SIG-M5 (cell line): Measurements from ENCODE around the gene RETREG2.

Experiments
- DNase-seq: peaks from one replicate; lab custom pipeline; 2025; lab: John Stamatoyannopoulos, UW

RETREG2 gene, protein sequence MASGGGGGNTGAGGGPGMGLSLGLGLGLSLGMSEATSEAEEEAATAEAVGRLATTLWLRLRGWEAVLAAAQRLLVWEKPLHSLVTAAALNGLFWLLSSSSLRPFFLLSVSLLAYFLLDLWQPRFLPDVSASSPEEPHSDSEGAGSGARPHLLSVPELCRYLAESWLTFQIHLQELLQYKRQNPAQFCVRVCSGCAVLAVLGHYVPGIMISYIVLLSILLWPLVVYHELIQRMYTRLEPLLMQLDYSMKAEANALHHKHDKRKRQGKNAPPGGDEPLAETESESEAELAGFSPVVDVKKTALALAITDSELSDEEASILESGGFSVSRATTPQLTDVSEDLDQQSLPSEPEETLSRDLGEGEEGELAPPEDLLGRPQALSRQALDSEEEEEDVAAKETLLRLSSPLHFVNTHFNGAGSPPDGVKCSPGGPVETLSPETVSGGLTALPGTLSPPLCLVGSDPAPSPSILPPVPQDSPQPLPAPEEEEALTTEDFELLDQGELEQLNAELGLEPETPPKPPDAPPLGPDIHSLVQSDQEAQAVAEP

DNA sequence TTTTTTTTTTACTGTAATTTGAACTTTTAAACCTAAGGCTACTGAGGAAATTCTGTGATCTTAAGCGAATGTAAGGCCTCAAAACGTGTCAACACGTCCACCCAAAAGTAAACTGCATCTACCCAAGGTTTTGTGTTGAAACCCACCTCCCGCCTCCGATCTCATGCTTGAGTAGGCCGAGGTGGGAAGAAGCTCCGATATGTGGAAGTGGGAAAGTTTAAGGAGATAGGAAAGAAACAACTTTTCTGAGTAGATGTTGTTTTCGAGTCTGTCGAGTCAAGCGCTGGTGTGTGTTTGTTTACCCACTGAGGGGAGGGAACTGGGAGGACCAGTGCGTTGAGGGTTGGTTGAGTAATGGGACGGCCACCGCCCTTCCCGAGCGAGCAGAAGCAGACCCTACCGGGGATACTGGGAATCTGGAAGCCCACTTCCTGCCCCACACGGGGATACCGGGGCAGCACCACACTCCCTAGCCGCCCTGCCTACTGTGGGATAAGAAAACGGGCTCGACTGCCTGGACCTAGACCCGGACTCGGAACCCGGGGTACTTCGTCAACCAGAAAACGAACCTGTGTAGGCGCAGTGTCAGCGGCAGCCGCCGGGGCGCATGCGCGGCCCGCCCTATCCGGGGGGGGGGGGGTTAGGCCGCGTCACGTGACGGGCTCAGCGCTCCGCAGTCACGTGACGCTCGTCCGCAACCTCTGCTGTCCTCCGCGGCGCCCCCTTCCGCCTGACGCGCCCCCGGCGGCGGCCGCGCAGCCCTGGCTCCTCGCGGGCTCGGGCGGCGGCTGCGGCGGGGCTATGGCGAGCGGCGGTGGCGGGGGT lies at the start of gene RETREG2:
RETREG2 (plus strand) TSS at position 724 of the 825 bp plus-strand sequence; CDS start at position 802, 78 bp downstream.
- peak; percentile 27 for DNase-seq

- DNase-seq = no peak
Observed at GRCh38 chr2:219128396-219128795, 49.7 kb upstream of the RETREG2 start.

DNA sequence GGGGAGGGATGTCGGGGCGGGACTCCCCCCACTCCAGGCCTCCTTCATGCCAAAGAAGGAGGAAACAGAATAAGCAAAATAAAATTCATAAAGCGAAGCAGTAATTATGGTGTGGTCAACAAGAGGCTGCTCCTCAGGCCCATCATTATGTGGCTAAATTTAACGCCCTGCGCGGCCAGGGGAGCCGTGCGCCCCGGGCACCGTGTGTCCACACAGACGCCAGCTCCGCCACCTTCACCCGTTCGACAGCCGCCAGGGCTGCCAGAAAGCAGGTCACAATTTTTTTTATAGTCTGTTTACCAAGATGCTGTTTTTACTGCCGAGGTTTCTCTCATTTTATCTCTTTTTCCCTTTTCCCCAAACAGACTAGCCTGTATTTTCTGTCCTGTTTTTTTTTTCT lies 48.5 kb upstream of the RETREG2 start:
- DNase-seq = no peak

DNA sequence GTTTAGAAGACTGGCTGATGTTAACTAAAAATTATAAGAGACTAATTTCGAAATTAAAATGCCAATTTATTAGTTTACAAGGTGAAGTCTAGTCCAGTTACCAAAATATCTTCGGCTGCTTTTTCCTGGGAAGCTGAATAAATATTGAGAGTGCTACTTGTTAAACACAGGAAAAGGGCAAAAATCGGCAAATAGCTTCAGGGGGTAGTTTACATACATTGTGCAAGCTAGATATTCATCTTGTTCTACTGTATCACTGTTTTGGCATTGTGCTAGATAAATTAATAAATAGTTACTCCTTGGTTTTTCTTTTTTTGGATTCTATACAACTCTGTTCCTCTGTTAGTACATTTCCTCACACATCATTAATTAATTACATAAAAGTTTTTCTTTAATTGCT lies 46.7 kb upstream of the RETREG2 start:
- DNase-seq = no peak

- DNase-seq = no peak
Observed at GRCh38 chr2:219131744-219132143, 46.3 kb upstream of the RETREG2 start.

GRCh38 chr2:219133976-219134375 lies 44.1 kb upstream of the RETREG2 start:
- DNase-seq = peak; percentile 87

GRCh38 chr2:219140722-219141121 lies 37.4 kb upstream of the RETREG2 start:
- DNase-seq = no peak

DNA sequence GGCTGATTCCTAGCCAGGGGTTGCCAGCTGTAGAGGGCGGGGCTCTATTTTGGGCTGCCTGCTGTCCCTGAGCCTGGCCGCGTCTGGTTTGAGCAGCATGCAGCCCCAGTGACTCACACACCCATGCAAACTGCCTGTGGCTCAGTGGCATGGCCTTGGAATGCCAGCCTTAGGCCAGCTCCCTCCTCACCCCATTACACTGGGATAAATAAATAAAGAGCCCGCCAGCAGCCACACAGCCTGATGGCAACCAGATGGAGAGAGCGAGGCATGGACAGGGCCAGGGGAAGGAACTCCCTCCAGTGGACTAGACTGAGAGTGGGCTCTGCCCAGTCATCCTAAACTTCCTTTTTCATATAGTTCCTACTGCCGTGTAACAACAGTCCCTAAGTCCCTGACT lies 35.7 kb upstream of the RETREG2 start:
- no peak for DNase-seq

DNA sequence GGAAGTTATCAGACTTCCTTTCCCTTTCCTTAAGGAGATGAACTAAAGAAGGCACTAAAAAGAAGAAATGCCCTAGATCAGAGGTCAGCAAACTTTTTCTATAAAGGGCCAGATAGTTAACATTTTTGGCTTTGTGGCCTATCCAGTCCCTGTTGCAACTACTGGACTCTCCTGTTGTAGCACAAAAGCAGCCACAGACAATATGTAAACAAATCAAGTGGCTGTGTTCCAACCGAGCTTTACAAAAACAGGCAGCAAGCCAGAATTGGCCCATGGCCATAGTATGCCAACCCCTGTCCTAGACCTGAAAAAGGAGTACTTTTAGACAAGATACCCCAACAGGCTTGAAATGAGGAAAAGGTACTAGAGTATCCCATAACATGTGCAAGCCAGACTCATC lies 28.4 kb upstream of the RETREG2 start:
- no peak for DNase-seq

GRCh38 chr2:219155054-219155644 lies 22.9 kb upstream of the RETREG2 start:
- peak; percentile 14 for DNase-seq

DNA sequence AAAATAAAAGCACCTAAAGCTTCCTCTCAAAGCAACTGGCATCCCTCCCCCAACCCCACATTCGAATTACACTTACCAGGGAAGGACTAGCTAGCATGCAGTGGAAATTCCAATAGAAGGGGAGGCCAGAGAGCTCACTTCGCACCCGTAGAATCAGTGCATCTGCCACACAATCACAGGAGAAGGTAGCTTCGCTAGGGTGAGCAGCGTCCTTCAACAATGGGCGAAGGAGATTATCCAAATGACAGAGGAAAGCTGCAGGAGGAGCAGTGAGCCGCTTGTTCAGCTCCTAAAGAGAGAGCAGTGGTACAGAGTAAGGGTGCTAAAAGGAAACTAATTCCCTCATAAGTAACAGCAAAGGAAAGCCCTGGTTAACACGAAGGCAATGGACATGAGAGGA lies 20.7 kb upstream of the RETREG2 start:
- DNase-seq = no peak

DNA sequence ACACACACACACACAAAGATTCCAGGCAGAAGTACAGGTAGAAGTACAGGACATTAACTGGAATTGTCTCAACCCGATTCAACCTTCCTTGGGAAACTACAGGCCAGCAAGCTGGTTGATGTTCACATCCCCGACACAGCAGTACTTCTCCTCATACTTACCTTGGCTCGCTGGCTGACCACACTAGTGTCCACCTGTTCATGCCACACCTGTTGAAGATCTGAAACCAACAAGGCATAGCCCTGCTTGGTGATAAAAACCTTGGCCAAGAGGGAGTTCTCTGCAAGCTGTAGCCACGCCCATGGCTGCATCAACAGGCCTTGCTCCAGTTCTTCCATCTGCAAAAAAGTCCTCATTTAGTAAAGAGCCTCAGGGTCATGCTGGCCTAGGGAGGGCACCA lies 20.1 kb upstream of the RETREG2 start:
- no peak for DNase-seq

DNA sequence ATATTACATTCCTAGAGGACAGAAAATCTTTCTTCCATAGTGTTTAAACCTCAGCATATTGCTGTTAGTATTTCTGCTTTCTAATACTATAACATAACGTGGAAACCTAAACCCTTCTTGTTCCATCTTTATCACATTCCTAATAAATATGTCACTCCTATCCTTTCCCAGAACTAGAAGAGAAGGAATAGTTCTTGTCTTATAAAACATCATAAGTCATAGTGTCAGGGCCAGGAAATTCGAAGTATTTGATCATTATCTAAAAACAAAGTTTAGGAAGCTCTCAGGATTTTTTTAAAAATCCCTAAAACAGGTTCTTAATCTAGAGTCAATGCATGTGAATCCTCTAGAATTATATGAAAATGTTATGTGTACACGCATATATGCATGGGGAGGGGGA lies 19.5 kb upstream of the RETREG2 start:
- no peak for DNase-seq

GRCh38 chr2:219159771-219160185 lies 18.3 kb upstream of the RETREG2 start:
- no peak for DNase-seq

GRCh38 chr2:219160186-219161017 lies 17.7 kb upstream of the RETREG2 start, which contains the start of gene NHEJ1:
Gene NHEJ1, minus strand, starts transcription at chr2:219160815. Its CDS starts 2,453 bp downstream, at chr2:219158362.
- DNase-seq = peak; percentile 32

GRCh38 chr2:219161097-219161496 lies 17.0 kb upstream of the RETREG2 start:
- DNase-seq = no peak

DNA sequence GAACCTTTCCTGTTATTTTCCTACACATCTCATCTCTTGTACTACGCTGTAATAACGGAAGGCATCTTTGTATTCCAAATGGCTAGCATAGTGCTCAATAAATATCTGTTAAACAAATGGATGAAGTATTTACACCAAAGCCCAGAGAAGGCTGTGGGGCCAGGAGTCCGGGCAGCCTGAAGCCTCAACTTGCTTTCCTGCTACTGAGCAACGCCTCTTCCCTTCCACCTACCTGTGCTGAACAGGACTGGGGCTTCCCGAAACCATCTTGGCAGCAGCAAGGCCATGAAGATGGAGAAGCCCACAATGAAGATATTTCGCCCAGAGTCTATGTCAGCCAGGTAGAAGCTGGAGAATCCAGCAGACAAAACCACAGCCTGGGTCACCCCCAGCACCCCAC lies 14.9 kb upstream of the RETREG2 start:
- DNase-seq = no peak

DNA sequence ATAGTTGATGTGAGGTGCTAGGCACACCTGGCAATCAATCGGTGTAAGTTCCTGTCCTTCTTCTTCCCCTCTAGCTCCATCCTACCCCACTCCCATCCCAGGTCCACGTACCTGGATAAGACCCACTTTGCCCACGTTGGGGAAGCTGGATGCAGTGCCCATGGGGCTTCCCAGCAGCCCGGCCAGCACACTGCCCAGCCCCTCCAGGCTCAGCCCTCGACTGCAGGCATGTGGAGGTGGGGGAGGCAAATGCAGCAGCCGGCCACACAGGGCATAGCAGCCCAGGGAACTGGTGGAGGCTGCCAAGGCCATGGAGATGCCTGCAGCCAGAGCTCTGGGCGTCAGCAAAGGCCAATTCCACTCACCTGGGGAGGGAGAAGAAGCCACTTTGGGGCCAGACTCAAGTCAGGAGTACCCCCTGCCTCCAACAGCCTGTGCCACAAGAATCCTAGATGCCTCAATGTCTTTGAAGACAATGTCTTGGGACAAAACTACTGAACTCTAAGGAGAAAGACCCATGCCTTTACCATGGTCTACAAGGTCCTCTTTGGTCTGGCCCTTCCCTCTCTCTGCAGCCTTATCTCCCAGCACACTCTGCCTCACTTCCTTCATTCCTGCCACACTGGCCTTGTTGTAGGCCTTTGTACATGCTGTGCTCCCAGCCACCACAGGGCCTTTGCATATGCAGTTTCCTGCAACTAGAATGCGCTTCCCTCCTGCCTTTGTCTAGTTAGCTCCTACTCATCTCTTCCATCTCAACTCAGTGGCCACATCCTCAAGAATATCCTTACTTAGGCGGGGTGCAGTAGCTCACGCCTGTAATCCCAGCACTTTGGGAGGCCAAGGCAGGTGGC lies 12.8 kb upstream of the RETREG2 start:
- DNase-seq = no peak

GRCh38 chr2:219167997-219168396 lies 10.1 kb upstream of the RETREG2 start:
- DNase-seq = no peak

GRCh38 chr2:219168526-219168925 lies 9.5 kb upstream of the RETREG2 start:
- no peak for DNase-seq
